ENCODE results near the gene CDH23. TPM values are rescaled to one million over a fixed set of nuclear protein-coding genes. Genes with fewer than 3 reads are reported as not detected.

CDH23 gene
- total and polyA plus RNA-seq, 10 of the 15 experiments (the other 5 are each of a cell fraction or from before 2014, with no cell fraction given): 0.09 to 0.40 (median 0.15) TPM; not detected in 1

DNA sequence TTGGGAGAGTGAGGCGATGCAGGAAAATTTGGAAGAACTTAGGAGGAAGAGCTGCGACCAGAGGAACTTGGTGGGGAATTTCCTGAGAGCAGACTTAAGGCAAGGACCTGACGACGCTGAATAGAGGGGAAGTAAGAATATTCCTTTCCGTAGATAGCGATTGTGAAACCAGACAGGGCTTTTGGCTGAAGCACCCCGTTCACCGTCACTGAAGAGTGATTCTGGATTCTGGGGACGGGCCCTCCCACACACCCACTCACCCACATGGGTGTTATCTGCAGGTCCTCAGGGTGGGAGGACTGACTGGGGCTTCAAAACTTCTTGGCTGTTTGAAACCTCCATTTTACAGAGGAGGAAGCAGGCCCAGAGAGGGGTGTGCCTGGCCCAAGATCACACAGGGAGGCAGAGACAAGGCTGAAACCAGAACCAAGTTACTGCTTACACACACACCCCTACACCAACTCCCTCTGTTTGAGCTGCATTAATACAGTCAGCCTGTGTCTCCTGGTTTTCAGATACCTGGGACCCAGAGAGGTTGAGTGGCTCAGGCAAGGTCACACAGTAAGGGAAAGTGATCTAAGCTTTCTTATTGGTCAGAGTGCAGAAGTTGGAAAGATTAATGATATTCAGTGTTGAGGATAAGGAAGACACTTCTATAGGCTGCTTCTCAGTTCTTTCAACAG, 37.2 kb upstream of the CDH23 start (continued):
- TF ChIP-seq RFX5 (IDR thresholded peaks at IDR 0.05; ENCODE audit: low read depth, low read length) (no peak), STAT3 (IDR thresholded peaks at IDR 0.05; ENCODE audit: low read depth, low read length) (no peak), CHD1 (IDR thresholded peaks at IDR 0.05; ENCODE audit: low read depth, low read length) (no peak), GABPA (IDR thresholded peaks at IDR 0.05; ENCODE audit: low read depth) (no peak), NFXL1 (IDR thresholded peaks at IDR 0.05; ENCODE audit: borderline replicate concordance) (0 out of 2 replicates have a peak, but pooled peaks have one; percentile 53), SUZ12 (IDR thresholded peaks at IDR 0.05; ENCODE audit: unreplicated experiment) (no peak), ZBED1 (IDR thresholded peaks at IDR 0.05; ENCODE audit: borderline replicate concordance) (no peak), BMI1 (IDR thresholded peaks at IDR 0.05; ENCODE audit: borderline replicate concordance) (no peak), CREM (IDR thresholded peaks at IDR 0.05; ENCODE audit: low read depth) (no peak), CHD4 (IDR thresholded peaks at IDR 0.05) (no peak), IKZF1 (conservative IDR thresholded peaks at IDR 0.05) (peak; percentile 81)
- TF ChIP-seq, protein P1, sequence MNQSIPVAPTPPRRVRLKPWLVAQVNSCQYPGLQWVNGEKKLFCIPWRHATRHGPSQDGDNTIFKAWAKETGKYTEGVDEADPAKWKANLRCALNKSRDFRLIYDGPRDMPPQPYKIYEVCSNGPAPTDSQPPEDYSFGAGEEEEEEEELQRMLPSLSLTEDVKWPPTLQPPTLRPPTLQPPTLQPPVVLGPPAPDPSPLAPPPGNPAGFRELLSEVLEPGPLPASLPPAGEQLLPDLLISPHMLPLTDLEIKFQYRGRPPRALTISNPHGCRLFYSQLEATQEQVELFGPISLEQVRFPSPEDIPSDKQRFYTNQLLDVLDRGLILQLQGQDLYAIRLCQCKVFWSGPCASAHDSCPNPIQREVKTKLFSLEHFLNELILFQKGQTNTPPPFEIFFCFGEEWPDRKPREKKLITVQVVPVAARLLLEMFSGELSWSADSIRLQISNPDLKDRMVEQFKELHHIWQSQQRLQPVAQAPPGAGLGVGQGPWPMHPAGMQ (IDR thresholded peaks at IDR 0.05; ENCODE audit: borderline replicate concordance): no peak
- TF ChIP-seq, protein P2, sequence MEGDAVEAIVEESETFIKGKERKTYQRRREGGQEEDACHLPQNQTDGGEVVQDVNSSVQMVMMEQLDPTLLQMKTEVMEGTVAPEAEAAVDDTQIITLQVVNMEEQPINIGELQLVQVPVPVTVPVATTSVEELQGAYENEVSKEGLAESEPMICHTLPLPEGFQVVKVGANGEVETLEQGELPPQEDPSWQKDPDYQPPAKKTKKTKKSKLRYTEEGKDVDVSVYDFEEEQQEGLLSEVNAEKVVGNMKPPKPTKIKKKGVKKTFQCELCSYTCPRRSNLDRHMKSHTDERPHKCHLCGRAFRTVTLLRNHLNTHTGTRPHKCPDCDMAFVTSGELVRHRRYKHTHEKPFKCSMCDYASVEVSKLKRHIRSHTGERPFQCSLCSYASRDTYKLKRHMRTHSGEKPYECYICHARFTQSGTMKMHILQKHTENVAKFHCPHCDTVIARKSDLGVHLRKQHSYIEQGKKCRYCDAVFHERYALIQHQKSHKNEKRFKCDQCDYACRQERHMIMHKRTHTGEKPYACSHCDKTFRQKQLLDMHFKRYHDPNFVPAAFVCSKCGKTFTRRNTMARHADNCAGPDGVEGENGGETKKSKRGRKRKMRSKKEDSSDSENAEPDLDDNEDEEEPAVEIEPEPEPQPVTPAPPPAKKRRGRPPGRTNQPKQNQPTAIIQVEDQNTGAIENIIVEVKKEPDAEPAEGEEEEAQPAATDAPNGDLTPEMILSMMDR (IDR thresholded peaks at IDR 0.05 in 2 of 3, conservative IDR thresholded peaks at IDR 0.05 in 1 of 3; ENCODE audit: control insufficient read depth in 2 of 3, extremely low read depth in 1 of 3, insufficient read depth in 1 of 3, low read depth in 3 of 3, low read length in 3 of 3): no peak

All from GM12878 (cell line).